ENCODE results near the gene TIMM50. TPM values are rescaled to one million over a fixed set of nuclear protein-coding genes. Genes with fewer than 3 reads are reported as not detected.
A peak's percentile ranks its signal among the peaks of the same experiment; 100 is the strongest.

TIMM50 gene
- polyA plus RNA-seq, 1 donor from 2014 or later = 66.2 TPM

DNA sequence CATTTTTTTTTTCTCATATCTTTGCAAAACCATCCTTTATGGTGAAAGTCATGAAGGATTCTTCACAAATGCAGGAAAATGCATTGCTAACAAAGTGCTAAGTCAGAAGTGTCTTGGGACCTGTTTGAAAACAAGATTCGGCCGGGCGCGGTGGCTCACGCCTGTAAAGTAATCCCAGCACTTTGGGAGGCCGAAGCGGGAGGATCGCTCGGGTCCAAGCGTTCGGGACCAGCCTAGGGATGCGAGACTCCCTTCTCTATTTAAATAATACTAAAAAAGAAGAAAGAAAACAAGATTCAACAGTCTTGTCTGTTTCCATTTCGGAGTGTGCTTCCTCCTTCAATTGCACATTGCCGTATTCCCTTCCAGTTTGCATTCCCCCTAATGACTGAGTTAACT, 51.2 kb downstream of the TIMM50 start (continued):
- TF ChIP-seq REST (IDR thresholded peaks at IDR 0.05; ENCODE audit: borderline replicate concordance) = no peak

DNA sequence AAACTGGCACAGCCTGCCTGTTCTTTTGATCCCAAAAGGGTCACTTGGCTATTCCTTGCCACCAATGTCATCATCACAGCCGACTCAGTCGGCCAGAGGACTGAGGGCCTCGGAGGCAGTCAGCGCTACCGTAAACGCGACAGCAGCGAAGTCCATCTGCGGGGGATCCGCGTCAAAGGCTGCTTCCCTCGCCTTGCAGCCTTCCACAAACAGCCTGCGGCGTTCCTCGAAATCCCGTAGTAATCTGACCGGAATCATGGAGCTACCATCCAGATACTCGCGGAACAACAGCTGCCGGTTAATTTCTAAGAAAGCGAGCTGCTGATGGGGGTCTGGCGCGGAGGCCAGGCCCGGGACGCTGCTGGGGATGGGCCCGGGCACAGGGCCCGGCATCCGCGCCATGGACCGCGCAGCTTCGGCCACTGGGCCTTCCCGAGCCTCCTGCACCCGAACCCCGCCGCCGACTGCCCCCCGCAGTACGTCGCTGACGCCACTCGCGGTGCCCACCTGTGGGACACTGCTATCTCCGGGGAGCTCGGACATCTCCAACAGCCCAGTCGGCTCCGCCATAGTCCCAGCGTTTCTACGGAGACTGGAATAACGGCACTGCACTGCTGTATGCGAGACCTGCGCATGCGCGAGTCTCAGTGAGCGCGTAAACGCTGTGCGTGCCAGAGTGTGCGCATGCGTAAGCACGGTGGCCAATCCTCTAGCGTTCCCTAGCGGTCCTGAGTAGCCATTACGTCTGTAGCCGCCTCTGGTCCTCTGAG, 51.8 kb downstream of the TIMM50 start, which contains the start of gene EID2B:
EID2B (minus strand) TSS at position 620 of the 770 bp plus-strand sequence; CDS start at position 570, 50 bp downstream.
- no peaks in the 10 kb centered on the region for H3K27me3 ChIP-seq (ENCODE audit: insufficient read depth, low read depth, low read length)
- peak within 1 kb of the TSS; percentile 87 for H3K4me3 ChIP-seq (ENCODE audit: low read length)
- H3K4me2 ChIP-seq (ENCODE audit: low read length) = peak within 1 kb of the TSS; percentile 92
- no peaks in the 10 kb centered on the region for H3K9me3 ChIP-seq (ENCODE audit: low read length)
- peak within 1 kb of the TSS; percentile 90 for H3K9ac ChIP-seq (ENCODE audit: low read length)
- no peaks in the 10 kb centered on the region for H3K9me2 ChIP-seq (ENCODE audit: insufficient read depth, low read length)
- no peaks in the 10 kb centered on the region for H3K36me3 ChIP-seq (ENCODE audit: insufficient read depth, low read length)
- H3K27ac ChIP-seq (ENCODE audit: low read length) = peak within 1 kb of the TSS; percentile 88
- TF ChIP-seq REST (IDR thresholded peaks at IDR 0.05; ENCODE audit: borderline replicate concordance) = no peak
- TF ChIP-seq TAF1 (IDR thresholded peaks at IDR 0.05; ENCODE audit: low read depth) = peak; percentile 78
- TF ChIP-seq EZH2 (IDR thresholded peaks at IDR 0.05; ENCODE audit: borderline replicate concordance, insufficient read depth, low read length, poor library complexity, severe bottlenecking) = no peak
- peak; percentile 100 for TF ChIP-seq RAD21 (conservative IDR thresholded peaks at IDR 0.05)
- TF ChIP-seq EP300 (conservative IDR thresholded peaks at IDR 0.05; ENCODE audit: poor library complexity, severe bottlenecking) = peak; percentile 13
- peak; percentile 85 for TF ChIP-seq SMC3 (conservative IDR thresholded peaks at IDR 0.05; ENCODE audit: poor library complexity)
- TF ChIP-seq POLR2AphosphoS5 (IDR thresholded peaks at IDR 0.05) = peak; percentile 98
- peak; percentile 81 for TF ChIP-seq MXI1 (conservative IDR thresholded peaks at IDR 0.05; ENCODE audit: poor library complexity, severe bottlenecking)
- TF ChIP-seq, protein P1, sequence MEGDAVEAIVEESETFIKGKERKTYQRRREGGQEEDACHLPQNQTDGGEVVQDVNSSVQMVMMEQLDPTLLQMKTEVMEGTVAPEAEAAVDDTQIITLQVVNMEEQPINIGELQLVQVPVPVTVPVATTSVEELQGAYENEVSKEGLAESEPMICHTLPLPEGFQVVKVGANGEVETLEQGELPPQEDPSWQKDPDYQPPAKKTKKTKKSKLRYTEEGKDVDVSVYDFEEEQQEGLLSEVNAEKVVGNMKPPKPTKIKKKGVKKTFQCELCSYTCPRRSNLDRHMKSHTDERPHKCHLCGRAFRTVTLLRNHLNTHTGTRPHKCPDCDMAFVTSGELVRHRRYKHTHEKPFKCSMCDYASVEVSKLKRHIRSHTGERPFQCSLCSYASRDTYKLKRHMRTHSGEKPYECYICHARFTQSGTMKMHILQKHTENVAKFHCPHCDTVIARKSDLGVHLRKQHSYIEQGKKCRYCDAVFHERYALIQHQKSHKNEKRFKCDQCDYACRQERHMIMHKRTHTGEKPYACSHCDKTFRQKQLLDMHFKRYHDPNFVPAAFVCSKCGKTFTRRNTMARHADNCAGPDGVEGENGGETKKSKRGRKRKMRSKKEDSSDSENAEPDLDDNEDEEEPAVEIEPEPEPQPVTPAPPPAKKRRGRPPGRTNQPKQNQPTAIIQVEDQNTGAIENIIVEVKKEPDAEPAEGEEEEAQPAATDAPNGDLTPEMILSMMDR (IDR thresholded peaks at IDR 0.05; ENCODE audit: poor library complexity, severe bottlenecking) = peak; percentile 100
- H3F3A ChIP-seq (ENCODE audit: insufficient read depth, low read length, poor library complexity, severe bottlenecking) = no peaks in the 10 kb centered on the region
- H2AFZ ChIP-seq (ENCODE audit: low read depth, low read length) = peak within 1 kb of the TSS; percentile 61
- H3K79me2 ChIP-seq (replicated peaks; ENCODE audit: insufficient read depth, low read length) = peaks cover 31% of the 10 kb centered on the region
- H4K20me1 ChIP-seq (ENCODE audit: insufficient read depth) = no peaks in the 10 kb centered on the region

Data from neural cell (in vitro differentiated cells).